Measurements from ENCODE around the gene PRKAR1B.

The PRKAR1B gene

DNA sequence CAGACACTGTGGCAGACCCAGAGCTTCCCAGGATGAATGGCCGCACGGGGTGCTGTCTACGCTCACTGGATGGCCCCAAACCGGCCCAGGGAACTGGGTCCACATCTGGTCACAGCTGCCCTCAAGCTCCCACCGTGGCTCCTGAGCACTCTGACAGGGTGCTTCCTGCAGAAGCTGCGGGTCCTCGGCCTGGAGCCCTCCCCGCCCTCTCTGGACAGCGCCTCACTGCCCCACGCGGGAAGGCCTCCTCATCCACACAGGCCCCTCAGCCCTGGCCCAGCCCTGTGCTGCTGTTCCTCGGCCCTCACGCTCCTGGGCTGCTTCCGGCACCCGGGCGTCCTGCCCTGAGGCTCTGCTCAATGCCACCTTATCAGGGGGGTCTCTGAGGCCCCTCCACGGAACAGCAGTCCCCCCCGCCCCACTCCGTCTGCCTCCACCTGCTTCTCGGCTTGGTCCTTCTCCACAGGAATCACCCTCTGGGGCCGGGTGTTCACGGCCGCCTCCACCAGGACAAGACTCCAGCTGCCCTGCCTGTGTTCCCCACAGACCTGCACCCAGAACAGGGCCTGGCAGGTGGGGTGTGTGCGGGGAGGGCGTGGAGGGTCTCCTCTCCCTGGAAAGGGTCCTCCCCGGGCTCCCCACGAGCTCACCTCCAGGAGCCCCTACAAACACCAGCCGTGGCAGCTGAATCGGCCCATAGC lies 132.0 kb downstream of the PRKAR1B start:
- DNase-seq (ENCODE audit: low read depth) = no peak
- no peak overlapping the region for H3K4me3 ChIP-seq (ENCODE audit: low read length)
- TF ChIP-seq, protein P1, sequence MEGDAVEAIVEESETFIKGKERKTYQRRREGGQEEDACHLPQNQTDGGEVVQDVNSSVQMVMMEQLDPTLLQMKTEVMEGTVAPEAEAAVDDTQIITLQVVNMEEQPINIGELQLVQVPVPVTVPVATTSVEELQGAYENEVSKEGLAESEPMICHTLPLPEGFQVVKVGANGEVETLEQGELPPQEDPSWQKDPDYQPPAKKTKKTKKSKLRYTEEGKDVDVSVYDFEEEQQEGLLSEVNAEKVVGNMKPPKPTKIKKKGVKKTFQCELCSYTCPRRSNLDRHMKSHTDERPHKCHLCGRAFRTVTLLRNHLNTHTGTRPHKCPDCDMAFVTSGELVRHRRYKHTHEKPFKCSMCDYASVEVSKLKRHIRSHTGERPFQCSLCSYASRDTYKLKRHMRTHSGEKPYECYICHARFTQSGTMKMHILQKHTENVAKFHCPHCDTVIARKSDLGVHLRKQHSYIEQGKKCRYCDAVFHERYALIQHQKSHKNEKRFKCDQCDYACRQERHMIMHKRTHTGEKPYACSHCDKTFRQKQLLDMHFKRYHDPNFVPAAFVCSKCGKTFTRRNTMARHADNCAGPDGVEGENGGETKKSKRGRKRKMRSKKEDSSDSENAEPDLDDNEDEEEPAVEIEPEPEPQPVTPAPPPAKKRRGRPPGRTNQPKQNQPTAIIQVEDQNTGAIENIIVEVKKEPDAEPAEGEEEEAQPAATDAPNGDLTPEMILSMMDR (conservative IDR thresholded peaks at IDR 0.05; ENCODE audit: low read length) = no peak

DNA sequence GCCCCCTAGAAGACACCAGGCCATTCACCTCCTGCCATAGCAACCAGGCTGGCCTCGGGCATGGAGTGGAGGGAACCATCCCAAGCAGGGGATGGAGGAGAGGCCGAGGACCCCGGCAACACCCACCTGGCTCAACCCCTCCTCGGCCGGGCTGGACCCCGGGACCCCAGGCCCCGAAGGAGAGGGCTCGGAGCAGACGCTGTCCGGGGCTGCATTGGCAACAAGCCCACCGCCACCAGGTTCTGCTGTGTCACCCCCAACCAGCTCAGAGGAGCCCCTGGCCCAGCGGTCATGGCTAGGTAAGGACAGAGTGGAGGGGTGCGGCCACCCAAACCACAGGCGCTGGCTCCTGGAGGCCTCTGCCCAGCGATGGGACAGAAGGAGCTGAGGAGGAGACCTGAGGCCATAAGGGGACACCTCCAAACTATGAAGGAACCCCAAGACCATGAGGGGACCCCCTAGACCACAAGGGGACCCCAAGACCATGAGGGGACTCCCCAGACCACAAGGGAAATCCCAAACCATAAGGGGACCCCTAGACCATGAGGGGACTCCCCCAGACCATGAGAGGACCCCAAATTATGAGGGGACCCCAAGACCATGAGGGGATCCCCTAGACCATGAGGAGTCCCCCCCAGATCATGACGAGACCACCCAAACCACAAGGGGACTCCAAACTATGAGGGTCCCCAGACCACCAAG lies 132.7 kb downstream of the PRKAR1B start:
- TF ChIP-seq, protein P1 (conservative IDR thresholded peaks at IDR 0.05; ENCODE audit: low read length) = no peak
- no peak overlapping the region for H3K4me3 ChIP-seq (ENCODE audit: low read length)

DNA sequence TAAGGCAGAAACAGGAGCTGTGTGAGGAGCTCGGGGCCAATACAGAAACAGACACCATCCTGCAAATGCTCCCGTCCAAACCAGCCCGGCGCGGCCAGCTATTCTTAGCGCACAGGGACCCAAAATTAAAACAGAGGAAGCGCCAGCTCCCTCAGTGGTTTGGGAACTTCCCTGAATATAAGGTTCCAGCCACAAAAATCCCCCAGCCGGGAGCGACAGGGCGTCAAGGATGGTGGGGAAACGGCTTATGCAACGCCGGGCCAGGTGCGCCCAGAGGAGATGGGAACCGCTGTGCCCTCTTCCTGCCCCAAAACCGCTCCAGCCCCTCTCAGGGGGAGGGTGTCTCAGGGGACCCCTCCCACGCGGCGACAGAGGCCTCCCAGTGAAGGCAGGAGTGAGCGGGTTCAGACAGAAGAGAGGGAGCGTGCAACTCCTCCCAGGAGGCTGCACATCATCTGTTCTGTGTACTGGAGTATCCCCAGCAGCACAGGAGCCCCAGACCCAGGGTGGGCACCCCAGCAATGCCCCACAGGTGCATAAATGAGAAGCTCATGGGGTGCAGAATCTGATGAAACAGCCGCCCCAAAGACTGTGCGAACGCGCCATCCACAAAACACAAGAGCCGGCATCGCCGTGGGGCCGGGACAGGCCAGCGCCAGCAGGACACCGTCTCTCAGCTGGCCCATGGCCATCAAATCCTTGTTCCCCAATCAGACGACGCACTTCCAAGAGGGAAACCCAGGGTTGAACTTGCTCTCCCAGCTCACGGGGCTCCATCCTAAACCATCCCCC lies 133.6 kb downstream of the PRKAR1B start:
- H3K4me3 ChIP-seq (ENCODE audit: low read length) = no peak overlapping the region
- TF ChIP-seq, protein P1 (conservative IDR thresholded peaks at IDR 0.05; ENCODE audit: low read length) = no peak
- no peak for DNase-seq (ENCODE audit: low read depth)

More for the DNA sequence above, 132.7 kb downstream of the PRKAR1B start:
- no peak for DNase-seq (ENCODE audit: low read depth)

DNA sequence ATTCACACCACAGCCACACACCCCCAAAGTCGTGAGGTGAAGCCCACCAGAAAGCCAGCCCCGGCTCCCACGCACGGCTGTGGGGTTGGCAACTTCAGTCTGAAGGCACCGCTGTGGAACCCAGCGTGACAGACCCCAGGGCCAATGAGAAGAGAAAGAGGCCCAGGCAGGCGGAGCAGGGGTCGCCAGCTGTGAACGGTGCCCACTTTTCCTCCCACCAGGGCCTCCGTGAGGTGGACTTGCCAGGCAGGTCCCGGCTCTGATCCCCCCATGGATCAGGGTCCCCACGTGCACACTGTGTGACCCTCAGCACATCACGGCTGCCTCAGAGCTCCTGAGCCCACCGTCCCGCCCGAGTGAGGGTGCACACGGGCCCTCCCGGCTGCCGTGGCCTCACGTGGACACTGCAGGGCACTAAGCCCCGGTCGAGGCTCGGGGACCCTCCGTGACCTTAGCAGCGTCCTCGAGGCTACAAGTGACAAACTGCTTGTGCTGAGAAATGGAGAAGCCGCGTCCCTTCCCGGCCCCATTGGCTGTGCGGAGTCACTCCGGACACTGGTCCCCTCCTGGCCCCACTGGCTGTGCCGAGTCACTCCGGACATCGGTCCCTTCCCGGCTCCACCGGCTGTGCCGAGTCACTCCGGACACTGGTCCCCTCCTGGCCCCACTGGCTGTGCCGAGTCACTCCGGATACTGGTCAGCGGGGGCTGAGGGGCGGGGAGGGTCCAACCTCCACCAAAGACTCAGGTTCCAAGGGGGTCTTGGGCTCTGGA lies 135.0 kb downstream of the PRKAR1B start:
- no peak for DNase-seq (ENCODE audit: low read depth)
- H3K4me3 ChIP-seq (ENCODE audit: low read length) = no peak overlapping the region
- TF ChIP-seq, protein P1 (conservative IDR thresholded peaks at IDR 0.05; ENCODE audit: low read length) = no peak

DNA sequence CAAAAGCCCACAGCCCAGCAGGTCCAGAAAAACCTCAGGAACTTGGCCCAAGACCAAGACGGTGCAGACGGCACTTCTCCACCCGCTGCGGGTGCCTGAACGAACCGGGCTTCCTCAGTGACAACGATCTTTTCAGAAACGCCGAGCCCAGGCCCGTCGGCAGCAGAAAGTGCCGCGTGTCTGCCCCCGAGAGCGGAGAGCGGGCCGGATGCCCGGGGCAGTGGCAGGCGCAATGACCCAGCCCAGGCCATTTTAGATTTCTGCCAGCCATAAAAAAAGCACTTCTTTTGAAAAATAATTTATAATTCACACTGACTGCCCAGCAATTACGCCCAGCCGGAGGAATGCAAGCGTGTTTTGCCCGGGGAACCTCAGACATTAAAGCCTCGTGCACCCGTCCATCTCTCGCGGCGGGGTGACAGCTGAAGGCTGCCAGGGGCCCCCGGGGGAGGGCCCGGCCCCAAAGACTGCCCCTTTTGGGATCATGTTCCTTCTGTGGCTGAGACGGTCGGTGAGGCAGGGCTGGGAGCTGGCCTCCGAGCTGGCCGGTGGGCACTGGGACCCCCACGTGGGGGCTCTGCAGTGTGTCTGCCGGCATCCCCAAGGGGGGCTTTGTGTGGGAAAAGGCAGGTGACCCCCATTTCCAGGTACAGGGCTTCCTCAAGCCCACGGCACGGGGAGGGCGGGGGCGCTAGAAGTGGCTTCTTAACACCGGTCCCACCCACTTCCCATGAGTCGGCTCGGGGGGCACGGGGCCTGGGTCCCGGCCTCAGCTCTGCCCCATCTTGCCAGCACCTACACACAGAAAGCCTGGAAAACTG lies 136.1 kb downstream of the PRKAR1B start:
- DNase-seq (ENCODE audit: low read depth) = no peak
- no peak overlapping the region for H3K4me3 ChIP-seq (ENCODE audit: low read length)
- TF ChIP-seq, protein P1 (conservative IDR thresholded peaks at IDR 0.05; ENCODE audit: low read length) = no peak

All from AG10803 (cell line).